Measurements from ENCODE around the gene RPP25. TPM values are rescaled to one million over a fixed set of nuclear protein-coding genes. Genes with fewer than 3 reads are reported as not detected.

RPP25 gene
- total and polyA plus RNA-seq, 3 experiments from 2014 or later: 2.5 to 7.4 (median 6.1) TPM

DNA sequence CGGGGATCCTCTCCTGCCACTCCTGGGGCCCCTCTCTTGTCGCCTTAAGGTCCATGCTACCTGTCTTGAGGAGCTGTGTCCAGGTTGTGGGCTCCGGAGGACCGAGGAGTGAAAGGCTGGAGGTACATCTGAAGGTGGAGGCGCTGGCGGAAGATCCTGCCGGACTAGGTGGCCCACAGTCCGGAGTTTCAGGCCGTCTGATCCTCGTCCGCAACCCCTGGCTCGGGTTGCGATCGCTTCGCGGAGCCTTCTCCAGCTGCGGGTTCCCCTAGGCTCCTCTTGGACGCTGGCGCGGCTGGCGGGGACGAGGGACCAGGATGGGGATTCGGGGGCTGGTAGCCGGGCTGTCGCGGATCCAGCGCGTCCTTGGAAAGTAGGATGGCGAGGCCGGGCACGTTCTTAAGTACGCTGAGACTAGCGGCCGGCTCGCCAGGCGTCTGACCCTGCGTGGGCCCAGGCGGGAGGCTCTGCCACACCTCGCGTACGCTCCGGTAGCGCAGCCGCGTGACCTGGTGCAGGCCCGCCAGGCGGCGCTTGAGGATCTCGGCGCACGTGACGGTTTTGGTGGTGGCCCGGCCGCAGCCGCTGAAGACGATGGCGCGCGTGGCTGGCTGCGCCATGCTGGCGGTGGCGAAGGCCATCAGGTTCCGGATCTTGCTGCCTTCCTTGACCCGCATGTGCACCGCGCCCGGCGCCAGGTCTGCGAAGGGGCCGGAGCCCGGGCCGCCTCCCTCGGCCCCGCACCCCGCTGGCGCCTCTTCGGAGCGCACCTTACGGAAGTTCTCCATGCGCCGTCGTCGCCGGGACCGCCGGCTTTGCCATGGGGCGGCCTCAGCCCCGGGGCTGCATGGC is 550 bp downstream of the RPP25 start:
- peak; percentile 20 to 59 (median 37) for DNase-seq
- no peak overlapping the region for H3K27ac ChIP-seq (ENCODE audit: low read depth, low read length)
- Mint-ChIP-seq H3K9me3 (no peaks in the 10 kb centered on the region), H3K27me3 (peaks cover 22 to 30% of the 10 kb centered on the region in 2 donors), H3K4me3 (peak overlapping the region; percentile 19 to 84 (median 67)), H3K36me3 (no peaks in the 10 kb centered on the region), H3K4me1 (peaks cover 16 to 32% (median 20%) of the 10 kb centered on the region in 3 donors), H3K27ac (no peak overlapping the region)
- H3K27me3 ChIP-seq (ENCODE audit: insufficient read depth, low read length, poor library complexity, severe bottlenecking): peaks cover 33% of the 10 kb centered on the region
- no peaks in the 10 kb centered on the region for H3K9me3 ChIP-seq (ENCODE audit: low read length)
- no peaks in the 10 kb centered on the region for H3K36me3 ChIP-seq (ENCODE audit: insufficient read depth, low read length)
- POLR2A ChIA-PET: interaction anchor here (0.8 to 1.1 kb wide), 2 partner anchors 14 to 111 kb away, joined by 3 read pairs; no protein-coding TSS in a partner anchor
- peak overlapping the region; percentile 63 for H3K4me3 ChIP-seq (ENCODE audit: low read length)
- CTCF ChIA-PET: interaction anchor here (1.0 to 2.2 kb wide), 4 partner anchors 162 to 583 kb away, joined by 3 to 6 read pairs (median 4); partner anchors contain the start of gene C15orf39
- peaks cover 30% of the 10 kb centered on the region for H3K4me1 ChIP-seq (ENCODE audit: insufficient read depth, low read length)

DNA sequence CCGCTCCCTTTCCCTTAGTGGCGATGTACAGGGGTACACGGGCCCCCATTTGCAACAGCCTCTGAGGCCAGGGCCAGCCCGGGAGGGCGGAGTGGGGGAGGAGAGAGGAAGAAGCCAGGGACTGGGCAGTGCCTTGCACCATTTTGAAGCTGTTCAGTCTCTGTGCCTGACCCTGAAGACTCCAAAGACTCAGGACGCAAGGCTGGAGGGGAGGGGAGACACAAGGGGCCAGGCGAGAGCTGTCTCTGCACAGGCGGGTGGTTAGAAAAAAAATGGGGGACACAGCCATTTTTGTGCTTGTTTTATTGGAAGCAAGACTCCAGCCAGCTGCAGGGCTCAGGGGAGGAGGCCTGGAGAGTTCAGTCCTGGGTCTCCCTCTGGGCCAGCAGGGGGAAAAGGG is 1.6 kb downstream of the RPP25 start:
- H3K27ac ChIP-seq (ENCODE audit: low read depth, low read length): no peak overlapping the region
- ChIA-PET POLR2A (interaction anchor here (0.8 kb wide), 1 partner anchor 13 kb away, joined by 3 read pairs; no protein-coding TSS in a partner anchor), CTCF (interaction anchor here (1.4 to 2.2 kb wide), 4 partner anchors 16 to 186 kb away, joined by 3 to 7 read pairs (median 5); no protein-coding TSS in a partner anchor)
- H3K9me3 Mint-ChIP-seq: no peaks in the 10 kb centered on the region
- peaks cover 16 to 32% (median 20%) of the 10 kb centered on the region in 3 donors for H3K4me1 Mint-ChIP-seq
- DNase-seq: no peak
- H3K36me3 Mint-ChIP-seq: no peaks in the 10 kb centered on the region
- H3K4me3 Mint-ChIP-seq: peak overlapping the region in 6 of 7 donors; percentile 19 to 66 (median 35)
- H3K4me1 ChIP-seq (ENCODE audit: insufficient read depth, low read length): peaks cover 30% of the 10 kb centered on the region
- no peak overlapping the region for H3K4me3 ChIP-seq (ENCODE audit: low read length)
- no peaks in the 10 kb centered on the region for H3K36me3 ChIP-seq (ENCODE audit: insufficient read depth, low read length)
- peaks cover 20 to 28% of the 10 kb centered on the region in 2 donors for H3K27me3 Mint-ChIP-seq
- peaks cover 31% of the 10 kb centered on the region for H3K27me3 ChIP-seq (ENCODE audit: insufficient read depth, low read length, poor library complexity, severe bottlenecking)
- no peak overlapping the region for H3K27ac Mint-ChIP-seq
- no peaks in the 10 kb centered on the region for H3K9me3 ChIP-seq (ENCODE audit: low read length)

DNA sequence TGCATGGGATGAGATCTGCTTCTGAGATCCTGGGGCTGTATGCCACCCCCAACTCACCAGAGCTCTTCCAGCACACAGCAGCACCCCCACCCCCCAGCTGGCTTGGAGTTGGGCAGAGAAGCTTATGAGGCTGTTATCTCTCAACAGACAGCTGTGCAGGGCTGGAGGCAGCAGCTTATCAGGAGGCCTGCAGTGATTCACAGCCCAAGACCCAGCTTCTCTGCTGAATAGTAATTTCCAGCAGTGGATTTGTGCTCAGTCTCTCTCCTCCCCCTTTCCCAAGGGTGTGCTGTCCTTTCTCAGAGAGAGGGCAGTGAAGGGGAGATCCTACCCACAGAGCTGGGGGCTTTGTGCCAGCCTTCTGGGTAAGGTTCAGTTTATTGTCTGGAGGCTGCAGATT is 2.1 kb downstream of the RPP25 start:
- DNase-seq: no peak
- POLR2A ChIA-PET: no interaction called here
- Mint-ChIP-seq H3K4me1 (peaks cover 15 to 32% (median 19%) of the 10 kb centered on the region in 3 donors), H3K27me3 (peaks cover 17 to 23% of the 10 kb centered on the region in 2 donors), H3K27ac (no peak overlapping the region), H3K36me3 (no peaks in the 10 kb centered on the region), H3K4me3 (peak overlapping the region in 2 of 7 donors; percentile 20 to 49), H3K9me3 (no peaks in the 10 kb centered on the region)
- no peak overlapping the region for H3K4me3 ChIP-seq (ENCODE audit: low read length)
- H3K27me3 ChIP-seq (ENCODE audit: insufficient read depth, low read length, poor library complexity, severe bottlenecking): peaks cover 26% of the 10 kb centered on the region
- CTCF ChIA-PET: interaction anchor here (0.9 to 2.2 kb wide), 6 partner anchors 16 to 320 kb away, joined by 3 to 7 read pairs (median 5); no protein-coding TSS in a partner anchor
- peaks cover 30% of the 10 kb centered on the region for H3K4me1 ChIP-seq (ENCODE audit: insufficient read depth, low read length)
- no peaks in the 10 kb centered on the region for H3K36me3 ChIP-seq (ENCODE audit: insufficient read depth, low read length)
- H3K27ac ChIP-seq (ENCODE audit: low read depth, low read length): no peak overlapping the region
- no peaks in the 10 kb centered on the region for H3K9me3 ChIP-seq (ENCODE audit: low read length)

DNA sequence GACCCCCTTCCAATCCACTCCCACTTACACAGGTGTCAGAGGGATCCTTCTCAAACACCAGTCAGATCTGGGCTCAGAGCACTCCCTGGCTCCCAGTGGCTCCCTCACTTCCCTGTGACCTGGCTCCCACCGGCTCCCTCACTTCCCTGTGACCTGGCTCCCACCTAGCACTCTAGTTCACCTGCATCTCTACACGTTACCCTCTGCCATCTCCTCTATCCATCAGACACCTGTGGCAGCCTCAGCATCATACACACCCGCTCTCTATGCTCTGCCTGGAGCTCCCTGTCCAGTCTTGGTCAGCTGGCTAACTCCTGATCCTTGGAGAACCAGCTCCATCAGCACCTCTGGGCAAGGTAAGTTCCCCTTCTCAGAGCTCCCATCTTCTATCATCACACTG is 5.6 kb downstream of the RPP25 start:
- no peaks in the 10 kb centered on the region for H3K9me3 ChIP-seq (ENCODE audit: low read length)
- POLR2A ChIA-PET: no interaction called here

DNA sequence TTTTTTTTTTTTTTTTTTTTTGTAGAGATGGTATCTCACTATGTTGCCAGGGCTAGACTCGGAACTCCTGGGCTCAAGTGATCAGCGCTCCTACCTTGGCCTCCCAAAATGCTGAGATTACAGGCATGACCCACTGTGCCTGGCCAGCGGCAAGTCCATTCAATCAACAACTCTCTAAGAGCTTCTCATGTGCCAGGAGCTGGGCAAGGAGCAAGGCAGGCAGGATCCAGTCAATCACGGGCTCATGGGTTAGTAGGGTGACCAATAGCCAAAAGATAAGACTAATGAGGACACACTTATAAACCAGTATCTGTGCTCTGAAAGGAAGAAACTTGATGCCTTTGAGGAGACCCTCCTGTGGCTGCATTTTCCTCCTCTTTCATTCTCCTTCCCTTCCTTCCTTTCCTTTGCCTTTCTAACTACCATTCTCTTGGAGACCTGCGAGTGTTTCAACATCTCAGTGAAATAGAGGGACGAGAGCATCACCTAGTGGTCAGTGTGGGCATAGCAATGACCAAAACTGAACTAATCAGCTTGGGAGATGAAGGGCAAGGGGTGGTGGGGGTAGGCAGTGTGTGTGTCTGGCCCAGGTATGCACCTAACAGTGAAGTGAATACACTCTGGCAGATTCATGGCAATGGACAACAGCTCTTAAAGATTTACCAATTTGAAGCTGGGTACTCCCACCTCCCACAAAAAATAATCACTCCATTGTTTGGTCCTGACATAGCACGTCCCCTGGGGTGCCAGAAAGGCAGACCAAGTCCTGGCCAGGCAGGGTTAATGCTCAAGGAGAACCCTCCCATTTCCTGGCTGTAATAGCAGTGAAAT is 6.3 kb downstream of the RPP25 start:
- H3K27me3 ChIP-seq (ENCODE audit: insufficient read depth, low read length, poor library complexity, severe bottlenecking): no peaks in the 10 kb centered on the region
- POLR2A ChIA-PET: no interaction called here

More for the DNA sequence above, 5.6 kb downstream of the RPP25 start:
- Histone ChIP-seq H3K4me1 (ENCODE audit: insufficient read depth, low read length) (peaks cover 10% of the 10 kb centered on the region), H3K36me3 (ENCODE audit: insufficient read depth, low read length) (no peaks in the 10 kb centered on the region), H3K27me3 (ENCODE audit: insufficient read depth, low read length, poor library complexity, severe bottlenecking) (no peaks in the 10 kb centered on the region), H3K4me3 (ENCODE audit: low read length) (no peak overlapping the region), H3K27ac (ENCODE audit: low read depth, low read length) (no peak overlapping the region)
- Mint-ChIP-seq H3K4me3 (no peak overlapping the region), H3K4me1 (peaks cover 0 to 7% (median 0%) of the 10 kb centered on the region in 3 donors), H3K36me3 (no peaks in the 10 kb centered on the region), H3K9me3 (no peaks in the 10 kb centered on the region), H3K27me3 (peaks cover 0 to 3% of the 10 kb centered on the region in 2 donors), H3K27ac (no peak overlapping the region)
- no peak for DNase-seq
- CTCF ChIA-PET: interaction anchor here (0.7 to 7.1 kb wide), 25 partner anchors 9 to 333 kb away, joined by 3 to 56 read pairs (median 7); partner anchors contain the start of genes COX5A, CSK, FAM219B and ULK3

DNA sequence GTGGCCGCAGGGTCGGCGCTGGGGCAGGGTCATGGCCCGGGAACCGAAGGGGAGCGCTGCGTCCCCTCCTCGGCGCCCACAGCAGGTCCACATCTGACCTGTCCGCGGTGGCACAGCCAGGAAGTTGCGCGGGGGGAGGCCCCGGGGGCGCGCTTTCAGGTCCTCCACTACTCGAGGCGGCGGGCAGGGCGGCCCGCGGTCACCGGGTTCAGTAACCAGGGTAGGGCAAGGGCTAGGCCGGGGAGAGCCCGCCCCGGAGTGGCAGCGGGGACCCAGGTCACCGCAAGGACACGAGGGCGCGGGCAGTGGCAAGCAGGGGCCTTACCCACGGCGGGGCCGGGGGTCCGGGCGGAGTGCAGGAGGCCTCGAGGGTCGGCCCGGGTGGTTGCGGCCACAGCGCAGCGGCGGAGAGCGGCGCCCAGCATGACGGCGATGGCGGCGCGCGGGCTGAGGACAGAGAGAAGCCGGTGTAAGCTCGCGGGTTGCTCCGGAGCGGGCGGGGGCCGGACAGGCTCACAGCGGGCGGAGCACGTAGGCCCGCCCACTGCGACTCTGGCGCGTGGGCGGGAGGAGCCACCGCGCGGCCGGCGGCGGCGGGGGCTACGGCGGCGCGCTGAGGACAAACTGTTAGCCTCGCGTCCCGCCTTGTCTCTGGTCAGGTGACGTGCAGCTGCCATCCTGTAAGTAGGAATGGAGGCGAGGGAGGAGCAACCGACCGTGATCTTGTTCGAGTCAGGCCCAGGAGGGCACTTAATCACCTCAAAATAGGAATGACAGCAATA is 18.8 kb downstream of the RPP25 start, which contains the start of gene COX5A:
Gene COX5A (minus strand): TSS at position 484 of the 782 bp plus-strand sequence. CDS start 59 bp downstream, at position 425.
- Histone ChIP-seq H3K4me3 (ENCODE audit: low read length) (peak within 1 kb of the TSS; percentile 67), H3K27ac (ENCODE audit: low read depth, low read length) (peak within 1 kb of the TSS; percentile 86), H3K27me3 (ENCODE audit: insufficient read depth, low read length, poor library complexity, severe bottlenecking) (no peaks in the 10 kb centered on the region), H3K9me3 (ENCODE audit: low read length) (no peaks in the 10 kb centered on the region), H3K36me3 (ENCODE audit: insufficient read depth, low read length) (no peaks in the 10 kb centered on the region), H3K4me1 (ENCODE audit: insufficient read depth, low read length) (peaks cover 23% of the 10 kb centered on the region)
- H3K27ac Mint-ChIP-seq: peak within 1 kb of the TSS; percentile 50 to 94 (median 90)
- CTCF ChIA-PET: interaction anchor here (0.9 to 1.5 kb wide), 6 partner anchors 12 to 167 kb away, joined by 3 to 8 read pairs (median 4); no protein-coding TSS in a partner anchor
- H3K36me3 Mint-ChIP-seq: peaks cover 0 to 6% (median 0%) of the 10 kb centered on the region in 3 donors
- peaks cover 25 to 39% (median 31%) of the 10 kb centered on the region in 3 donors for H3K4me1 Mint-ChIP-seq
- H3K4me3 Mint-ChIP-seq: peak within 1 kb of the TSS; percentile 91 to 98 (median 94)
- POLR2A ChIA-PET: interaction anchor here (0.8 to 1.2 kb wide), 11 partner anchors 8 to 323 kb away, joined by 3 to 8 read pairs (median 4); partner anchors contain the start of genes FAM219B, MPI and RPP25
- no peaks in the 10 kb centered on the region for H3K9me3 Mint-ChIP-seq
- DNase-seq: peak; percentile 86 to 94 (median 93)
- peaks cover 0 to 4% of the 10 kb centered on the region in 2 donors for H3K27me3 Mint-ChIP-seq

More for the DNA sequence above, 6.3 kb downstream of the RPP25 start:
- H3K36me3 ChIP-seq (ENCODE audit: insufficient read depth, low read length): no peaks in the 10 kb centered on the region
- Mint-ChIP-seq H3K36me3 (no peaks in the 10 kb centered on the region), H3K9me3 (no peaks in the 10 kb centered on the region), H3K27ac (no peak overlapping the region), H3K27me3 (peaks cover 0 to 3% of the 10 kb centered on the region in 2 donors), H3K4me1 (peaks cover 0 to under 1% (median 0%) of the 10 kb centered on the region in 3 donors), H3K4me3 (peak overlapping the region in 1 of 7 donors; percentile 1)
- H3K4me3 ChIP-seq (ENCODE audit: low read length): no peak overlapping the region
- peak; percentile 64 to 82 (median 69) for DNase-seq
- no peak overlapping the region for H3K27ac ChIP-seq (ENCODE audit: low read depth, low read length)
- CTCF ChIA-PET: interaction anchor here (0.7 to 7.1 kb wide), 26 partner anchors 8 to 333 kb away, joined by 3 to 56 read pairs (median 6); partner anchors contain the start of genes COX5A, CSK, FAM219B and ULK3
- H3K9me3 ChIP-seq (ENCODE audit: low read length): no peaks in the 10 kb centered on the region
- peaks cover 3% of the 10 kb centered on the region for H3K4me1 ChIP-seq (ENCODE audit: insufficient read depth, low read length)

All from CD8-positive, alpha-beta memory T cell (primary cell).